ENCODE results near the gene RNGTT. TPM values are rescaled to one million over a fixed set of nuclear protein-coding genes. Genes with fewer than 3 reads are reported as not detected.

RNGTT gene
- total and polyA plus RNA-seq, 8 donors: 1.8 to 31.6 (median 5.8) TPM

DNA sequence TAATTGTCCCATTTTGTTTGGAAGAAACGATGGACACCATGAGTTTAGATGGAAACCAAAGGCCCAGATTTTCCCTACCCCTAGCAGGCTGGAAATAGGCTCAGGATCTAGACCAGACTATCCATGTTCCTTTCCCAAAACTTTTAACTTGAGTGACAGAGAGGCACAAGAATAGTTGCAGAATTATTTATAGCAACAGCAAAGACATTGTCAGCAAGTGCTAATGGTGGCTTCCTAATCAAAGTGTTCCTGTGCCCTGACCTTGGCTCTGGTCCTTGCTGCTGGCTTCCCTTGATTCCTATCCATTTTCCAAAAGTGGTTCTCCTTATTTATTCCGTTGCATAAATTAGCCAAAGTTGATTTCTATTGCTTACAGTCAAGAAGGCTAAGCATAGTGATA is 103.1 kb downstream of the RNGTT start:
- intact Hi-C loops (cut with DNase I; ENCODE audit: low total_unique reads): no loop called here
- peaks cover 0 to 6% (median 0%) of the 10 kb centered on the region in 4 donors for H3K36me3 ChIP-seq
- DNase-seq: no peak
- H3K9me3 ChIP-seq: no peaks in the 10 kb centered on the region
- H3K4me1 ChIP-seq: no peaks in the 10 kb centered on the region
- H3K27ac ChIP-seq: no peak overlapping the region
- TF ChIP-seq EP300 (IDR thresholded peaks at IDR 0.05) (no peak), POLR2AphosphoS5 (IDR thresholded peaks at IDR 0.05) (no peak), CTCF (IDR thresholded peaks at IDR 0.05) (no peak)
- H3K27me3 ChIP-seq: no peaks in the 10 kb centered on the region
- H3K4me3 ChIP-seq: no peak overlapping the region
- 88 to 97% (median 93%) methylated on average over 2 of the region's 2 CpGs for WGBS, 5 donors

DNA sequence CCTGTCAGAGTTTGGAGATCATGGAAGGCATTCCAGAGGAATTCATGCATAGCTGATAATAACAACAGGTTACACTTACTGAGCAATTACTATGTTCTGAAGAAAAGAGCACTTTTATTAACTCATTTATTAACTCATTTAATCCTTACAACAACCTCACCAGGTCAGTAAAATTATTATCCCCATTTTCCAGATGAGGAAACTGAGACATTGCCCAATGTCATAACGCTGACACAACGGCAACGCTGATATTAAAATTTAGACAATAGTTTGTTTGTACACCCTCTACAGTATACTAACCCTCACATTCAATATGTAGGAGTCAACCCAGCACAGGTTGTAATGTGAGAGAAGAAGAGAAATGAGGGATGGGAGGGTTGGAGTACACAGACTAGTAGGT is 105.0 kb downstream of the RNGTT start:
- WGBS, 5 donors: 96 to 99% (median 97%) methylated on average over 3 of the region's 3 CpGs
- Histone ChIP-seq H3K4me1 (no peaks in the 10 kb centered on the region), H3K27me3 (no peaks in the 10 kb centered on the region), H3K4me3 (no peak overlapping the region), H3K36me3 (peaks cover 0 to 6% (median 0%) of the 10 kb centered on the region in 4 donors), H3K9me3 (no peaks in the 10 kb centered on the region), H3K27ac (no peak overlapping the region)
- no peak for TF ChIP-seq EP300 (IDR thresholded peaks at IDR 0.05)
- TF ChIP-seq POLR2AphosphoS5 (IDR thresholded peaks at IDR 0.05): no peak
- TF ChIP-seq POLR2A (IDR thresholded peaks at IDR 0.05): no peak
- intact Hi-C loops (cut with DNase I; ENCODE audit: low total_unique reads): no loop called here
- DNase-seq: no peak

DNA sequence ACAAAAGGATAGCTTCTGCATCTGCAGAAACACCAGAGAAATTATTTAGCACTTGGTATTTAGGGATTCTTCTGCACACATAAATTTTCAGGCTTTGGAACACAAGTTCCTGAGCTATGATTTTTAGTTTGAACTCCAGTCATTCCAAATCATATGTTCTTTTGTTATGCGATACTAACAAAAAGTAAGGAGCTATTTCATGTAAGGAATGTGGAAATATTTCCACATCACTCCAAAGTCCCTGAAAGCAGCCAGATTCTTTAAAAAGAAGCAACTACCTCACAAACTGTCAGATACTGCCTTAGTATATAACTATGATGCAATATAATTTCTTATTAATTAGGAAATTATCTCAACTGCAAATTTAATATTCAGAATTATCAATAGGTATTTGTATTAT is 106.9 kb downstream of the RNGTT start:
- no peak overlapping the region for H3K27ac ChIP-seq
- H3K36me3 ChIP-seq: no peaks in the 10 kb centered on the region
- no peaks in the 10 kb centered on the region for H3K27me3 ChIP-seq
- no peak overlapping the region for H3K4me3 ChIP-seq
- intact Hi-C loops (cut with DNase I; ENCODE audit: low total_unique reads): no loop called here
- DNase-seq: no peak
- H3K9me3 ChIP-seq: no peaks in the 10 kb centered on the region
- no peak for TF ChIP-seq POLR2AphosphoS5 (IDR thresholded peaks at IDR 0.05)
- TF ChIP-seq CTCF (IDR thresholded peaks at IDR 0.05): no peak
- TF ChIP-seq EP300 (IDR thresholded peaks at IDR 0.05): no peak
- no peak for TF ChIP-seq POLR2A (IDR thresholded peaks at IDR 0.05)
- 78 to 100% (median 95%) methylated on average over 1 of the region's 1 CpG for WGBS, 5 donors
- no peaks in the 10 kb centered on the region for H3K4me1 ChIP-seq

- WGBS, 5 donors: 81 to 89% (median 85%) methylated on average over 2 of the region's 2 CpGs
- no peak overlapping the region for H3K27ac ChIP-seq
- H3K4me1 ChIP-seq: no peaks in the 10 kb centered on the region
- no peaks in the 10 kb centered on the region for H3K36me3 ChIP-seq
- DNase-seq: peak in 1 of 2 donors; percentile 20
- no peak overlapping the region for H3K4me3 ChIP-seq
- no peaks in the 10 kb centered on the region for H3K27me3 ChIP-seq
- intact Hi-C loops (cut with DNase I; ENCODE audit: low total_unique reads): no loop called here
- H3K9me3 ChIP-seq: no peaks in the 10 kb centered on the region
- TF ChIP-seq POLR2A (IDR thresholded peaks at IDR 0.05) (no peak), EP300 (IDR thresholded peaks at IDR 0.05) (no peak), CTCF (IDR thresholded peaks at IDR 0.05) (no peak), POLR2AphosphoS5 (IDR thresholded peaks at IDR 0.05) (no peak)
Observed at GRCh38 chr6:88855541-88856147, 107.8 kb downstream of the RNGTT start.

- Histone ChIP-seq H3K27ac (no peak overlapping the region), H3K4me3 (no peak overlapping the region), H3K4me1 (no peaks in the 10 kb centered on the region), H3K36me3 (no peaks in the 10 kb centered on the region), H3K9me3 (no peaks in the 10 kb centered on the region), H3K27me3 (no peaks in the 10 kb centered on the region)
- no peak for TF ChIP-seq CTCF (IDR thresholded peaks at IDR 0.05)
- no peak for TF ChIP-seq POLR2AphosphoS5 (IDR thresholded peaks at IDR 0.05)
- TF ChIP-seq EP300 (IDR thresholded peaks at IDR 0.05): no peak
- no peak for TF ChIP-seq POLR2A (IDR thresholded peaks at IDR 0.05)
- DNase-seq: no peak
- intact Hi-C loops (cut with DNase I; ENCODE audit: low total_unique reads): no loop called here
Observed at GRCh38 chr6:88852775-88853174, 110.6 kb downstream of the RNGTT start.
